Sigmoid colon (tissue), 7 donors: ENCODE measurements around the gene GJD2. TPM values are rescaled to one million over a fixed set of nuclear protein-coding genes. Genes with fewer than 3 reads are reported as not detected.

Source experiments
- DNase-seq: peaks from one replicate; pipeline ENCODE4 v3.0.0-alpha.2; 2019
- H3K27ac ChIP-seq, 4 donors: fragments of 200-600 bp; sonication (generic); one replicate each; pipeline ENCODE4 v1.5.1; 2016 to 2019; ENCODE audit warnings: mild to moderate bottlenecking in 1 of 4
- H3K27me3 ChIP-seq, 3 donors: fragments of 200-600 bp; sonication (generic); one replicate each; pipeline ENCODE4 v1.5.1; 2019; ENCODE audit warnings: mild to moderate bottlenecking in 1 of 3
- H3K36me3 ChIP-seq, 4 donors: fragments of 200-600 bp; sonication (generic); one replicate each; pipeline ENCODE4 v1.5.1; 2016 to 2019
- H3K4me1 ChIP-seq, 4 donors: fragments of 200-600 bp; sonication (generic); one replicate each; pipeline ENCODE4 v1.5.1; 2017 to 2019
- H3K4me3 ChIP-seq, 4 donors: fragments of 200-600 bp; sonication (generic); one replicate each; pipeline ENCODE4 v1.5.1; 2017 to 2019; ENCODE audit warnings: mild to moderate bottlenecking in 2 of 4, moderate library complexity in 1 of 4
- H3K9me3 ChIP-seq, 4 donors: fragments of 200-600 bp in 3 of 4; sonication (generic) in 3 of 4; one replicate each; pipeline versions ENCODE4 v1.5.1 to v1.6.1; 2013 to 2019
- CTCF ChIP-seq, 4 experiments: fragments of 450-650 bp in 3 of 4; fragments of 200-600 bp in 1 of 4; IDR thresholded peaks; one replicate each; pipeline ENCODE4 v1.5.1; 2016 to 2019; ENCODE audit warnings: antibody characterized with exemption in 4 of 4, mild to moderate bottlenecking in 3 of 4, moderate library complexity in 2 of 4
- EP300 ChIP-seq, 4 donors: sonication (generic); formaldehyde crosslinking; IDR thresholded peaks; one replicate each; pipeline ENCODE4 v1.6.1; 2017; ENCODE audit warnings: antibody characterized with exemption in 4 of 4
- POLR2A ChIP-seq, 2 donors: fragments of 450-650 bp; IDR thresholded peaks; one replicate each; pipeline ENCODE4 v1.6.1; 2016; ENCODE audit warnings: antibody characterized with exemption in 2 of 2, mild to moderate bottlenecking in 2 of 2, moderate library complexity in 2 of 2
- POLR2AphosphoS5 ChIP-seq, 4 donors: sonication (generic); formaldehyde crosslinking; IDR thresholded peaks; one replicate each; pipeline ENCODE4 v1.6.1; 2017; ENCODE audit warnings: antibody characterized with exemption in 4 of 4
- WGBS, 2 donors: extraction: QIAGEN DNeasy Blood & Tissue Kit; methylation state at CpG; one replicate each; pipeline ENCODE4 v1.1.7; 2013; 5-methylcytosine and 5-hydroxymethylcytosine counted together
- intact Hi-C: fragments of 100-400 bp; cut with DNase I; formaldehyde crosslinking; loops from one replicate; pipeline ENCODE4 v1.15.1; 2023
- polyA plus RNA-seq, 3 donors: library from polyadenylated mRNA; stranded (reverse); fragments of 200-250 nt; gene quantifications; one replicate each; pipeline ENCODE4 v1.2.3, GENCODE V29; 2013
- total RNA-seq, 4 donors: library from RNA; depleted of rRNA; stranded (reverse); fragments of >200 nt; gene quantifications; one replicate each; pipeline ENCODE4 v1.1.0, GENCODE V29; 2016
- donor health status: healthy with polysubstance abuse.
- donor health status: Bipolar disorder and iron deficiency.
- donor health status: healthy.

Gene GJD2
- total RNA-seq (under 1 TPM in 1 of 4 donors, not detected in 3; 0.28 TPM), polyA plus RNA-seq (not detected)

GRCh38 chr15:34754674-34755418, at the start of gene GJD2:
TSS of gene GJD2 (minus strand) at chr15:34754998. CDS start at chr15:34754488, 510 bp downstream.
- H3K36me3 ChIP-seq: no peaks in the 10 kb centered on the region
- no peak within 1 kb of the TSS for H3K27ac ChIP-seq
- DNase-seq: no peak
- intact Hi-C loops: no loop called here
- H3K4me1 ChIP-seq: peaks cover 0 to 11% (median 11%) of the 10 kb centered on the region in 4 donors
- TF ChIP-seq EP300 (IDR thresholded peaks at IDR 0.05) (no peak), CTCF (IDR thresholded peaks at IDR 0.05) (no peak), POLR2A (IDR thresholded peaks at IDR 0.05) (no peak), POLR2AphosphoS5 (IDR thresholded peaks at IDR 0.05) (no peak)
- H3K27me3 ChIP-seq: peaks cover 18 to 52% (median 38%) of the 10 kb centered on the region in 3 donors
- H3K4me3 ChIP-seq: peak within 1 kb of the TSS in 3 of 4 donors; percentile 9 to 30 (median 25)
- H3K9me3 ChIP-seq: no peaks in the 10 kb centered on the region
- 2 to 9% methylated on average over 81 of the region's 81 CpGs for WGBS, 2 donors

GRCh38 chr15:34804113-34804512, 49.3 kb upstream of the GJD2 start:
- intact Hi-C loops: no loop called here
- peaks cover 0 to 3% (median 0%) of the 10 kb centered on the region in 4 donors for H3K4me1 ChIP-seq
- no peak for DNase-seq
- H3K36me3 ChIP-seq: no peaks in the 10 kb centered on the region
- TF ChIP-seq EP300 (IDR thresholded peaks at IDR 0.05) (no peak), CTCF (IDR thresholded peaks at IDR 0.05) (no peak), POLR2AphosphoS5 (IDR thresholded peaks at IDR 0.05) (no peak), POLR2A (IDR thresholded peaks at IDR 0.05) (no peak)
- H3K27me3 ChIP-seq: no peaks in the 10 kb centered on the region
- H3K27ac ChIP-seq: no peak overlapping the region
- no peaks in the 10 kb centered on the region for H3K9me3 ChIP-seq
- no peak overlapping the region for H3K4me3 ChIP-seq
- 70 to 80% methylated on average over 2 of the region's 2 CpGs for WGBS, 2 donors

- WGBS, 2 donors: 87 to 89% methylated on average over 7 of the region's 7 CpGs
- no peak for DNase-seq
- H3K4me3 ChIP-seq: no peak overlapping the region
- H3K4me1 ChIP-seq: peaks cover 0 to 7% (median 0%) of the 10 kb centered on the region in 4 donors
- H3K27ac ChIP-seq: no peak overlapping the region
- TF ChIP-seq EP300 (IDR thresholded peaks at IDR 0.05) (no peak), CTCF (IDR thresholded peaks at IDR 0.05) (no peak), POLR2AphosphoS5 (IDR thresholded peaks at IDR 0.05) (no peak), POLR2A (IDR thresholded peaks at IDR 0.05) (no peak)
- no peaks in the 10 kb centered on the region for H3K27me3 ChIP-seq
- H3K9me3 ChIP-seq: no peaks in the 10 kb centered on the region
- H3K36me3 ChIP-seq: no peaks in the 10 kb centered on the region
- intact Hi-C loops: no loop called here
Measured at GRCh38 chr15:34802803-34803750, 48.3 kb upstream of the GJD2 start.

GRCh38 chr15:34802371-34802770, 47.6 kb upstream of the GJD2 start:
- intact Hi-C loops: no loop called here

More at GRCh38 chr15:34802371-34802770, 47.6 kb upstream of the GJD2 start:
- H3K4me3 ChIP-seq: no peak overlapping the region
- no peak for DNase-seq
- H3K27ac ChIP-seq: no peak overlapping the region
- H3K36me3 ChIP-seq: no peaks in the 10 kb centered on the region
- peaks cover 0 to 7% (median 0%) of the 10 kb centered on the region in 4 donors for H3K4me1 ChIP-seq
- TF ChIP-seq POLR2A (IDR thresholded peaks at IDR 0.05) (no peak), CTCF (IDR thresholded peaks at IDR 0.05) (no peak), POLR2AphosphoS5 (IDR thresholded peaks at IDR 0.05) (no peak), EP300 (IDR thresholded peaks at IDR 0.05) (no peak)
- H3K9me3 ChIP-seq: no peaks in the 10 kb centered on the region
- no peaks in the 10 kb centered on the region for H3K27me3 ChIP-seq
- 87 to 95% methylated on average over 1 of the region's 1 CpG for WGBS, 2 donors
